ENCODE data around the gene PSORS1C2.
"Not testable (repeated sequence)": the region's sequence is repeated elsewhere in the genome, so short reads cannot be mapped to it uniquely, and the experiment has no call there.

The PSORS1C2 gene

DNA sequence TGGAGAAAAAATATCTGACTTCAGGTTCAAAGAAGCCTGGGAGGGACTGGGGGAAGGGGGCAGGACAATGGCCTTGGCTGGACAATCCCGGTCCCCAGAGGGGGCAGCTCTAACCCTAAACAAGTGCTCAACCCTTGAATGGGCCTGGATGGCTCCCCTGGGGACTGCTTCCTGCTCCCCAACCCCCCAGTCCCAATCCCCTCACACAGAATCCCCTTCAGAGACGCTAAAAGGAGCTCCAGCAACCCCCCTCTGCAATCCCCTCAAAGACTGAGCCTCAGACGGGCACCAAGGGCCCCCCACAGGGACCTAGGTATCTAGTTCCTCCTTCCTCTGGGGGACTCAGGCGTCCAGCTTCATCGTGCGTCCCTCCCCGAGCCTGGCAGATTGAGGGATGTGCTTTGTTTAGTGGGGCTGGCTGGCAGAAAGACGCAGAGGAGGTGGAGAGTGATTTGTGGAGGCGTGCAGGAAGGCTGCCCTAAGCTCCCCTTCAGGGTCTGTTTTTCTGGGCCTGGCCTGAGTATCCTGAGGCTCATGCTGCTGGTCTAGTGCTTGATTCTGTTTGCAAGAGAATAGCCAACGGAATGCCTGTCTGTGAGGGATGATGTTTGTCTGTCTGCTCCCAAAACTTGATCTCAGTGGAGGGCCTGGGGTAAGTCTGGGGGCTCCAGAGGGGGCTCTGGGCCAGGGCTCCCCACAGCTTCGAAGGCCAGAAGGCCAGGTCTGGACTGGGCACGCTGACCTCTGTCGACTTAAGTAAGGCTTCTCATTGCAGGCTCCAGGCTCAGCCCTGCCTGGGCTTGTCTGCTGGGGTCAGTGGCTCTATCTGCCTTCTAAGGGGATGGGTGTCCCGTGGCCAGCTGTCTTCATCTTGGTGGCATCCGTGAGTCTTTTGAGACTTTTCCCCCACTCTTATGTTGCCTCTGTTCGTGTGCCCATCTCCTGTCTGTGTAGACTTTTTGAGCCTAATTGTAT lies 33.4 kb upstream of the PSORS1C2 start:
- TF ChIP-seq POLR2A (IDR thresholded peaks at IDR 0.05; ENCODE audit: low read depth, low read length): no peak
- DNase-seq (ENCODE audit: insufficient read length, low spot score) (no peak), FAIRE-seq (no peak)

DNA sequence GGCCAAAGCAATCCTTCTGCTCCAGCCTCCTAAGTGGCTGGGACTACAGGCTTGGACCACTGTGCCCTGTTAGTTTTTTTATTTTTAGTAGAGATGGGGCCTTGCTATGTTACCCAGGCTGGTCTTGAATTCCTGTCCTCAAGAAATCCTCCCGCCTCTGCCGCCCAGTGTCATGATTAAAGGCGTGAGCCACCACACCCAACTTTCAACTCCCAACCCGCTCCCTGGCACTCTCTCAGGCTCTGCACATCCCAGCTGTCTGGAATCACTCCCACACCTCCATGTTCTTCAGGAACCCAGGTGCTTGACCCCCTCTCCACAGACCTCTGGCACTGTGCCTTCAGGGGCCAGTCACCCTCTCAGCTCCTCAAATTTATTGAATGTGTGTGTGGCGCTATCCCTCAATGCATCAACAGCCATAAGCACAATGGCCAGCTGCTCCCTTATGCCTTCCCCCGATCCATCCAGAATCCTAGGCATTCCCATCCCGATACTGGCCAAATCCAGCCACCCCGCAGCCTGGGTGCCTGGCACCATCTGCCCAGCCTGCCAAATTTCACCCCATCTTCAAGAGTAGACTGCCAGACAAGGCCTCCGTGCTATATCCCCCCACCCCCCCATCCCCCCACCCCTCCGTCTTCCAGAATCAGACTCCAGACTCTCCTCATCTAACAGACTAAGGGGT lies 32.3 kb upstream of the PSORS1C2 start:
- FAIRE-seq: no peak
- DNase-seq (ENCODE audit: insufficient read length, low spot score): no peak
- no peak for TF ChIP-seq POLR2A (IDR thresholded peaks at IDR 0.05; ENCODE audit: low read depth, low read length)

DNA sequence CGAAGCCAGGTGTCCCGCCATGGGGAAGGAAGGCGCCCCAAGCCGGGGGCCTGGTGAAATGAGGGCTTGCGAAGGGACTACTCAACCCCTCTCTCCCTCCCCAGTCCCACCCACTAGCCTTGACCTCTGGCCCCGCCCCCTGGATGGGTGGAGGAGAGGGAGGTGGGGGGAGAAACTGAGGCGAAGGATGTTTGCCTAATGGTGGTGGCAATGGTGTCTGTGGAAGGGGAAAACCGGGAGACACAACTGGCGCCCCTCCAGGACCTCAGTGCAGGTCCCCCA lies 31.7 kb upstream of the PSORS1C2 start, which contains the start of gene POU5F1:
Gene POU5F1, minus strand, starts transcription at position 83 of the 282 bp plus-strand sequence. Its CDS starts 62 bp downstream, at position 21.
- FAIRE-seq (no peak), DNase-seq (ENCODE audit: insufficient read length, low spot score) (no peak)
- no peak for TF ChIP-seq POLR2A (IDR thresholded peaks at IDR 0.05; ENCODE audit: low read depth, low read length)

DNA sequence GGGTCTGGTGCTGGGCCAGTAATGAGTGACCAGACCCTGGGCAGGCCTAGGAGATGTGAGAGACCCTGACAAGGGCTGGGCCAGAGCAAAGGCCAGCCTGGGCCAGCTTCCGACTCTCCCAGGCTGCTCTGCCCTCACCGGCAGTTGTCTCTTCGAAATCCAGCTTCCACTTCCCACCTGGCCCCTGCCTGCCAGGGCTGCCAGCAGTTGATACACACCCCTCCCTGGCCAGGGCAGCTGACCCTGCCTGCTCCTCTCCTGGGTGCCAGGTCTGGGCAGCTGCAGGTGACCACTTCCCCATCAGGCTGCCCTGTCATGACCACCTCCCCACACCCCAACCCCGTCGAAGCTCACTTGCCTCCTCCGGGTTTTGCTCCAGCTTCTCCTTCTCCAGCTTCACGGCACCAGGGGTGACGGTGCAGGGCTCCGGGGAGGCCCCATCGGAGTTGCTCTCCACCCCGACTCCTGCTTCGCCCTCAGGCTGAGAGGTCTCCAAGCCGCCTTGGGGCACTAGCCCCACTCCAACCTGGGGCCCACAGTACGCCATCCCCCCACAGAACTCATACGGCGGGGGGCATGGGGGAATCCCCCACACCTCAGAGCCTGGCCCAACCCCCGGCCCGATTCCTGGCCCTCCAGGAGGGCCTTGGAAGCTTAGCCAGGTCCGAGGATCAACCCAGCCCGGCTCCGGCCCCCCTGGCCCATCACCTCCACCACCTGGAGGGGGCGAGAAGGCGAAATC lies 31.2 kb upstream of the PSORS1C2 start:
- not testable (repeated sequence) for DNase-seq (ENCODE audit: insufficient read length, low spot score); FAIRE-seq

DNA sequence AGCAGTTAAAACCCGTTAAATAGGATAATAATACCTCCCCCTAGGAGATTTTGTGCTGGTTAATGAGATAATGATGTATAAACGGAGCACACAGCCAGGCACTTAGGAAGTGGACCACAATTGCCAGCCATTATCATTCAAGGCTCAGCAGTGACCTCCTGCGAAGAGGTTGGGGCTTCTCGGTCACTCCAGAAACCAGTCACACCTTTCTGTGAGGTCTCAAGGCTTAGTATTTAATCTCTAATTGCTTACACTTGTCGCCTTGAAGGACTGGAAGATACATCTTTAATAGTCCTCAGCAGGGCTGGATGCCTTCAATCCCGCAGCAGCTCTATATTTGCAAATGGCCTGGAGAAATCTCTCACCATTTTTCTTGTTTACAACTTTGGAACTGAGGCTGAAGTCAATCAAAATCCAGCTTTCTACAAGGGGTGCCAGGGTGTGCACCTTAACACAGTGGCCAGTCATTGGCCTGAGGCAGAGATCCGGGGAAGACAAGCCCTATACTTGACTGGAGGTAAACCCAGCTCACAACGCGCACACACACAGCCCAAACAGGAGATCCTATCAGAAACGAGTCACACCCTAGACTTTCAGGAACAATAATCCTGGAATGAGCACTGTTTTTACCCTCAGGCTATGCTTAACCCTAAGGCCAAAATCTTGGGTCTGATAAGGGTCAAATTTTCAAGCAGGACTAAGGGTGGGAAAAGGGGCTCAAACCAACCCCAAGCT lies 30.4 kb upstream of the PSORS1C2 start:
- no peak for FAIRE-seq
- no peak for DNase-seq (ENCODE audit: insufficient read length, low spot score)
- TF ChIP-seq POLR2A (IDR thresholded peaks at IDR 0.05; ENCODE audit: low read depth, low read length): no peak

DNA sequence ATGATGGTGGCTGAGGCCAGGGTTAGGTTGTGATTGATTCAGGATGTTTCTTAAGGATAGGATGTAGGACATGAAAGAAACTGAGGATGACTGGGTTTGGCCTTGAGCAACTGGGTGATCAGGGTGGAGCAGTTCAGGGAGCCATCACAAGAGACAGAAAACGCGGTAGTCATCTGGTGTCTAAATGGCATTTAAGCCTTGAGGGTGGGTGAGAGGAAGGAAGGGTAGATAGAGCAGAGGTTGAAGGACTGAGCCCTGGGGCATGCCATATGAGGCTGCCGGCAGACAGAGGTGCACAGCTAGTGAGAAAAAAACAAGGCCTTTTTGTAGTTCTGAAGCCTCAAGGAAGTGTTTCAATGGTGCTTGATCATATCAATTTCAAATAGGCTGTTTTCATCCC lies 29.7 kb upstream of the PSORS1C2 start:
- no peak for FAIRE-seq
- no peak for DNase-seq (ENCODE audit: insufficient read length, low spot score)
- TF ChIP-seq POLR2A (IDR thresholded peaks at IDR 0.05; ENCODE audit: low read depth, low read length): no peak

DNA sequence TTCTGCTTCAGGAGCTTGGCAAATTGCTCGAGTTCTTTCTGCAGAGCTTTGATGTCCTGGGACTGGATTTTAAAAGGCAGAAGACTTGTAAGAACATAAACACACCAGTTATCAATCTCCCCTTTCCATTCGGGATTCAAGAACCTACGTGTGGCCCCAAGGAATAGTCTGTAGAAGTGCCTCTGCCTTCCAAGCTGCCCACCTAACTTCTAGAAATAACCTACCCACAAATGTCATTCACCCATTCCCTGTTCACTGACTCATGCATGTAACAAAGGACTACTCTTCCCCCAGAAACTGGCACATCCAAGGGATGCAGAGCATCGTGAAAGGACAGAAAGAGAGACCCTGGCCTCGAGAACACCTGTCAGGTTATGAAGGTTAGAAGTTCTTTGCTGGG lies 27.1 kb upstream of the PSORS1C2 start:
- TF ChIP-seq POLR2A (IDR thresholded peaks at IDR 0.05; ENCODE audit: low read depth, low read length): no peak
- FAIRE-seq: no peak
- no peak for DNase-seq (ENCODE audit: insufficient read length, low spot score)

DNA sequence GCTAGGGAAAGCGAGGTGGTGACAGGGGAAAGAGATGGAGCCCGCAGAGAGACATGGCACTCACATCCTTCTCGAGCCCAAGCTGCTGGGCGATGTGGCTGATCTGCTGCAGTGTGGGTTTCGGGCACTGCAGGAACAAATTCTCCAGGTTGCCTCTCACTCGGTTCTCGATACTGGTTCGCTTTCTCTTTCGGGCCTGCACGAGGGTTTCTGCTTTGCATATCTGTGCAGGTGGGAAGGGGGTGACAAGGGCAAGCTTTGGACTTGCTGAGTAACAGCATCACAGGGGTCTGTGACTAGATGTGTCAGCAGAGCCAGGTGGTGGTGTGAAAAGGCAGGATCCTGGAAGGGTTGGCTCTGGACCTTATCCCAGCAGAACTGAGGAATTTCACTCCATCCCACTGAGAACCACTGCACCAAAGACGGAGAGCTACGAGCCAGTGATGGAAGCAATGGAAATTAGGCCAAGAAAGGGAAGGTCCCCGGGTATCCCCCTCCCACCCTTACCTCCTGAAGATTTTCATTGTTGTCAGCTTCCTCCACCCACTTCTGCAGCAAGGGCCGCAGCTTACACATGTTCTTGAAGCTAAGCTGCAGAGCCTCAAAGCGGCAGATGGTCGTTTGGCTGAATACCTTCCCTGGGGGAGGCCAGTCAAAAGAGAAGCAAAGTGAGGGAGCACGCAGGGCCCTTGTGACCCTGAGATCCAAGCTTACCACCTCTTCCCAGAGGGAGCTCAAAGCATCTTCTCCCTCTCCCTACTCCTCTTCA lies 26.4 kb upstream of the PSORS1C2 start:
- not testable (repeated sequence) for DNase-seq (ENCODE audit: insufficient read length, low spot score); FAIRE-seq

DNA sequence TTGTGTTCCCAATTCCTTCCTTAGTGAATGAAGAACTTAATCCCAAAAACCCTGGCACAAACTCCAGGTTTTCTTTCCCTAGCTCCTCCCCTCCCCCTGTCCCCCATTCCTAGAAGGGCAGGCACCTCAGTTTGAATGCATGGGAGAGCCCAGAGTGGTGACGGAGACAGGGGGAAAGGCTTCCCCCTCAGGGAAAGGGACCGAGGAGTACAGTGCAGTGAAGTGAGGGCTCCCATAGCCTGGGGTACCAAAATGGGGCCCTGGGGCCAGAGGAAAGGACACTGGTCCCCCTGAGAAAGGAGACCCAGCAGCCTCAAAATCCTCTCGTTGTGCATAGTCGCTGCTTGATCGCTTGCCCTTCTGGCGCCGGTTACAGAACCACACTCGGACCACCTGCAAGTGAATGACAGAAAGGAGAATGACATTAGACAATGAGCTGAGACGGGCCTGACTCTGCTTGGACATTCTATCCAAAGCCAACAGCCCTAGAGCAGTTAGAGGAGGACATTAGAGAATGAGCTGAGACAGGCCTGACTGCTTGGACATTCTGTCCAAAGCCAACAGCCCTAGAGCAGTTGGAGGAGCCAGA lies 25.7 kb upstream of the PSORS1C2 start:
- DNase-seq (ENCODE audit: insufficient read length, low spot score); FAIRE-seq: not testable (repeated sequence)

DNA sequence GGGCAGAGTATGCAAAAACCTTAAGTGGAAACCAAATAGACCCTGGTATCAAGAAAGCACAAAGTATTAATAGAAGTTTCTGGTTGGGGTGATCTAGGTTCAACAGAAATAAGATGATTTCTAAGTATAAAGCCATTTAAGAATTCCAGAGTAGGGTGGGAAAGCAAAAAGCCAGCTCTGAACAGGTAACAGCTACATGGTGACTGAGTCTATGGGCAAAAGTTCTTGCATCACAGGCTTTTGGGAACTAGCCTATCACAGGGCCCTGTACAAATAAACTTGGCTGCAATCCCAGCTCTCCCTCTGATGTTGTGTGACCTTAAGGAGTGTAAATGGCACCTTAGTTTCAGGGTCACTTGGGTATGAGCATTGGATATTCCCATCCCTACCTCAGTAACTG lies 25.1 kb upstream of the PSORS1C2 start:
- DNase-seq (ENCODE audit: insufficient read length, low spot score) (no peak), FAIRE-seq (no peak)
- TF ChIP-seq POLR2A (IDR thresholded peaks at IDR 0.05; ENCODE audit: low read depth, low read length): no peak

DNA sequence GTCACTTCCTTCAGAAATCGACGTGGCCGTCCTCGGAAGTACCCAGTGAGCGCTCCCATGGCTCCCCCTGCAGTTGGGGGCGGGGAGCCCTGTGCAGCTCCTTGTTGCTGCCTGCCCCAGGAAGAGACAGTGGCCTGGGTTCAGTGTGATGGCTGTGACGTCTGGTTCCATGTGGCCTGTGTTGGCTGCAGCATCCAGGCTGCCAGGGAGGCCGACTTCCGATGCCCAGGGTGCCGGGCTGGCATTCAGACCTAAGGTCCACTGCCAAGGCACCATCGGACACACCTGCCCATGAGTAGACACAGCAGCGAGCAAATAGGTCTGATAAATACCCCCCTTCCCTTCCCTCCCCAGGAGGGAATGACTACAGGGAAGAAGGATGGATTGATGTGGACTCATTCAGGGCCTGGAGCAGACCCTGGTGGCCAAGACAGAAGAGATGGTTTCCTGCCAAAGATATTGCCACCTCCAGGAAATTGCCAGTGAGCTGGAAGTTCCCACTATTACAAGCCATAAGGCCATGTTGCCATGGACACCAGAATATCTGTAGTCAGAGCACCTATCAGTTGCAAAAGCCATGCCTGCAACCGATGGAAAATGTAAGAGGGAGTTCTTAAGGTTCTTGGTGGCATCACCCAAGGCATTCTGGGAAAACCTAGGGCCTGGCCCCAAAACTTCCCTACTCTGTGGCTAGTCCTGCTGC lies 23.7 kb upstream of the PSORS1C2 start:
- DNase-seq (ENCODE audit: insufficient read length, low spot score) (no peak), FAIRE-seq (no peak)
- TF ChIP-seq POLR2A (IDR thresholded peaks at IDR 0.05; ENCODE audit: low read depth, low read length): no peak
